PC-3 (cell line): ENCODE measurements around the gene LMBRD1.

Source experiments
- EZH2 ChIP-seq: fragments of 300-600 bp; sonication (generic); IDR thresholded peaks from one replicate; pipeline ENCODE4 v1.6.1; 2017; ENCODE audit warnings: antibody characterized with exemption, mild to moderate bottlenecking, low read length; ENCODE audit not compliant: unreplicated experiment
- EZH2phosphoT487 ChIP-seq: fragments of 300-600 bp; sonication (generic); IDR thresholded peaks from 2 replicates; pipeline ENCODE4 v1.6.1; 2018; ENCODE audit warnings: mild to moderate bottlenecking, antibody characterized with exemption, low read length, borderline replicate concordance
- TF ChIP-seq, protein P1 (sequence below): fragments of 300-600 bp; sonication (generic); conservative IDR thresholded peaks from 2 replicates; pipeline ENCODE4 v1.5.1; 2017; ENCODE audit warnings: antibody characterized with exemption, low read depth, mild to moderate bottlenecking, low read length

DNA sequence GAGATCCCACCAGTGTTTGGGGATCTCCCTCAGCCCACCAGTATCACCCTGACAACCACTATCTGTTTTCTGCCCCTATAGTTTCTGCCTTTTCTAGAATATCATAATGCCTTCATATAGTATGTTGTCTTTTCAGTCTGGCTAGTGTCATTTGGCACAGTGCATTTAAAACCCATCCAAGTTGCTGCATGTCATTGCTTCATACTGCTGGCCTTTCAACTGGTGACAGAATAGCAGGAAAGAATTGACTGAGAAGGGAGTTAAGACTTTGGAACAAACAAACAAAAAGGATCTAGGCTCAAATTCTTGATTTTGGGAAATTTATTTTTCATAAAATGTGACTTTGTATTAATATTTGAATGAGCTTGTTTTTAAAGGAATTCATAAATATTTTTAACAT lies 4.5 kb downstream of the LMBRD1 start:
- TF ChIP-seq, protein P1, sequence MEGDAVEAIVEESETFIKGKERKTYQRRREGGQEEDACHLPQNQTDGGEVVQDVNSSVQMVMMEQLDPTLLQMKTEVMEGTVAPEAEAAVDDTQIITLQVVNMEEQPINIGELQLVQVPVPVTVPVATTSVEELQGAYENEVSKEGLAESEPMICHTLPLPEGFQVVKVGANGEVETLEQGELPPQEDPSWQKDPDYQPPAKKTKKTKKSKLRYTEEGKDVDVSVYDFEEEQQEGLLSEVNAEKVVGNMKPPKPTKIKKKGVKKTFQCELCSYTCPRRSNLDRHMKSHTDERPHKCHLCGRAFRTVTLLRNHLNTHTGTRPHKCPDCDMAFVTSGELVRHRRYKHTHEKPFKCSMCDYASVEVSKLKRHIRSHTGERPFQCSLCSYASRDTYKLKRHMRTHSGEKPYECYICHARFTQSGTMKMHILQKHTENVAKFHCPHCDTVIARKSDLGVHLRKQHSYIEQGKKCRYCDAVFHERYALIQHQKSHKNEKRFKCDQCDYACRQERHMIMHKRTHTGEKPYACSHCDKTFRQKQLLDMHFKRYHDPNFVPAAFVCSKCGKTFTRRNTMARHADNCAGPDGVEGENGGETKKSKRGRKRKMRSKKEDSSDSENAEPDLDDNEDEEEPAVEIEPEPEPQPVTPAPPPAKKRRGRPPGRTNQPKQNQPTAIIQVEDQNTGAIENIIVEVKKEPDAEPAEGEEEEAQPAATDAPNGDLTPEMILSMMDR, result no peak
- TF ChIP-seq EZH2 (no peak), EZH2phosphoT487 (no peak)
